Esophagus squamous epithelium (tissue), 4 donors: ENCODE results near the gene NCOR2.

ENCODE experiments used
- POLR2A ChIP-seq, 4 donors: fragments of 450-650 bp; IDR thresholded peaks; one replicate each; pipeline ENCODE4 v1.6.1; 2017; ENCODE audit warnings: antibody characterized with exemption in 4 of 4, mild to moderate bottlenecking in 4 of 4, moderate library complexity in 3 of 4
- TF ChIP-seq, protein P1 (sequence below), 6 experiments: fragments of 450-650 bp in 4 of 6; fragments of 200-600 bp in 2 of 6; sonication (generic) in 2 of 6; IDR thresholded peaks; one replicate each; pipeline ENCODE4 v1.5.1; 2016 to 2019; ENCODE audit warnings: antibody characterized with exemption in 6 of 6, mild to moderate bottlenecking in 4 of 6, moderate library complexity in 4 of 6

DNA sequence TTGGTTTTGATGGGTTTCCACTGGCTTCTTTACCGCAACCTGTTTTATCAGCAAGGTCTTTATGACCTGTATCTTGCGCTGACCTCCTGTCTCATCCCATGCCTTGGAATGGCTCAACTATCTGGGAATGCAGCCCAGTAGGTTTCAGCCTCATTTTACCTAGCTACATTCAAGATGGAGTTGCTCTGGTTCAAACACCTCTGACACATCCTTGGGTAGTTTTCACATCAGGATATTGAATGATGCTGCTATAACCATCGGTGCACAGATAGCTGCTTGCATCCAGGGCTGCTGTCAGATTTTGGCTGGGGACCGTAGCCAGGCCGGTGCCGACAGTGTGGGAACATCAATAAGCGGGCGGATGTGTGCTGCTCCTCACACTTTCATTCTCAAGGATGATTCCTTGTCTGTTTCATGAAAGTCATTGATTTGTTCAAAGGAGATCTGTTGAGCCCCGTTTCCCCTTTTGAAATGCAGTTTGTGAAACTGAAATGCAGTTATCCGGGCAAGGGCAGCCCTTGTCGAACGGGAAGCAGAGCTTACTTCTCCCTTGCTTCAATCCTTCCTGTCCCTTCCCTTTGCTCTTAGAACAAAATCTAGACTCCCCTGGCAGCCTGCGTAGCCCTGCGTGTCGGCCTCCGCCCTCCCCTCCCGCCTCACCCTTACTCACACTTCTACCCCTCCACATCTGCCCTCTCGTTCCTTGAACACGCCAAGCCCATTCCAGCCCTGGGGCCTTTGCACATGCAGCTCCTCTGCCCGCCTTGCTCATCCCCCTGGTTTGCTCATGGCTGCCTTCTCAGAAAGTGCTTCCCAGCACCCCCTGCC is 49.2 kb upstream of the NCOR2 start:
- TF ChIP-seq, protein P1, sequence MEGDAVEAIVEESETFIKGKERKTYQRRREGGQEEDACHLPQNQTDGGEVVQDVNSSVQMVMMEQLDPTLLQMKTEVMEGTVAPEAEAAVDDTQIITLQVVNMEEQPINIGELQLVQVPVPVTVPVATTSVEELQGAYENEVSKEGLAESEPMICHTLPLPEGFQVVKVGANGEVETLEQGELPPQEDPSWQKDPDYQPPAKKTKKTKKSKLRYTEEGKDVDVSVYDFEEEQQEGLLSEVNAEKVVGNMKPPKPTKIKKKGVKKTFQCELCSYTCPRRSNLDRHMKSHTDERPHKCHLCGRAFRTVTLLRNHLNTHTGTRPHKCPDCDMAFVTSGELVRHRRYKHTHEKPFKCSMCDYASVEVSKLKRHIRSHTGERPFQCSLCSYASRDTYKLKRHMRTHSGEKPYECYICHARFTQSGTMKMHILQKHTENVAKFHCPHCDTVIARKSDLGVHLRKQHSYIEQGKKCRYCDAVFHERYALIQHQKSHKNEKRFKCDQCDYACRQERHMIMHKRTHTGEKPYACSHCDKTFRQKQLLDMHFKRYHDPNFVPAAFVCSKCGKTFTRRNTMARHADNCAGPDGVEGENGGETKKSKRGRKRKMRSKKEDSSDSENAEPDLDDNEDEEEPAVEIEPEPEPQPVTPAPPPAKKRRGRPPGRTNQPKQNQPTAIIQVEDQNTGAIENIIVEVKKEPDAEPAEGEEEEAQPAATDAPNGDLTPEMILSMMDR (IDR thresholded peaks at IDR 0.05): no peak
- no peak for TF ChIP-seq POLR2A (IDR thresholded peaks at IDR 0.05)
